Calu3 (cell line): Measurements from ENCODE around the gene NLGN1. TPM values are rescaled to one million over a fixed set of nuclear protein-coding genes. Genes with fewer than 3 reads are reported as not detected.

ENCODE experiments used
- BruUV-seq: library from RNA; stranded (reverse); fragments of 400-500 nt; replicated peaks from 2 replicates; lab custom pipeline; 2021; lab: Mats Ljungman, UMichigan
- CTCF ChIA-PET: fragments of 300-600 bp; sonication (Branson Sonifier 250); formaldehyde crosslinking; loops from one replicate; lab custom pipeline; 2022; ENCODE audit warnings: antibody characterized with exemption; lab: Charles Lee
- DNase-seq: peaks from one replicate; pipeline ENCODE4 v3.0.0; 2022
- H3K27ac Mint-ChIP-seq: one replicate; pipeline ENCODE4 v1.8.0; 2022; ENCODE audit warnings: mixed read lengths; ENCODE audit not compliant: unreplicated experiment
- H3K27me3 Mint-ChIP-seq: one replicate; pipeline ENCODE4 v1.8.0; 2022; ENCODE audit warnings: mixed read lengths; ENCODE audit not compliant: unreplicated experiment
- H3K36me3 Mint-ChIP-seq: one replicate; pipeline ENCODE4 v1.8.0; 2022; ENCODE audit warnings: mild to moderate bottlenecking, moderate library complexity, mixed read lengths; ENCODE audit not compliant: insufficient read depth, unreplicated experiment
- H3K4me1 Mint-ChIP-seq: one replicate; pipeline ENCODE4 v1.8.0; 2022; ENCODE audit warnings: mild to moderate bottlenecking, low read depth, mixed read lengths; ENCODE audit not compliant: unreplicated experiment
- H3K4me3 Mint-ChIP-seq: one replicate; pipeline ENCODE4 v1.8.0; 2022; ENCODE audit warnings: mild to moderate bottlenecking, low read depth, moderate library complexity, mixed read lengths; ENCODE audit not compliant: unreplicated experiment
- H3K9me3 Mint-ChIP-seq: one replicate; pipeline ENCODE4 v1.8.0; 2022; ENCODE audit warnings: low read depth, mixed read lengths; ENCODE audit not compliant: unreplicated experiment
- intact Hi-C: fragments of 100-400 bp; cut with micrococcal nuclease; formaldehyde crosslinking; loops from one replicate; pipeline ENCODE4 v1.10.0; 2022; ENCODE audit not compliant: unreplicated experiment
- total RNA-seq: library from RNA; stranded (reverse); gene quantifications from 2 replicates; pipeline ENCODE4 v1.2.3, GENCODE V29; 2022
- TF ChIP-seq, protein P1 (sequence below): fragments of 200-600 bp; IDR thresholded peaks from one replicate; pipeline ENCODE4 v1.8.0; 2022; ENCODE audit warnings: antibody characterized with exemption; ENCODE audit not compliant: unreplicated experiment

The NLGN1 gene
- total RNA-seq, 1 experiment from 2014 or later: 2.6 TPM

DNA sequence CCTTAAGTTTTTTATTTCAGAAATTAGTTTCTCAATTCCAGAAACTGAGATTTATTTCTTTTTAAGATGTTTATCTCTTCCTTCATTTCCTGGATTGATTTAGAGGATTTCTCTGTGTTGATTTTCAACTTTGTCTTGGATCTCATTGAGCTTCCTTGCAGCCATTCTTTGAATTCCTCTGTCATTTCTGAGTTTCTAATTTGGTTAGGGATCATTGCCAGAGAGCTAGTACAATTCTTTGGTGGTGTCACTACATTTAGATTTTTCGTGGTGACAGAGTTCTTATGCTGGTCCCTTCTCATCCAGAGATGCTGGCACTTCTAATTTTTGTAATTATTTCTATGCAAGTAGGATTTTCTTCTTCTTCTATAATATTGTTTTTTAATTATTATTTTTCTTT, 770.5 kb downstream of the NLGN1 start:
- Mint-ChIP-seq H3K9me3 (peaks cover 8% of the 10 kb centered on the region), H3K27ac (no peak overlapping the region), H3K4me1 (no peaks in the 10 kb centered on the region), H3K4me3 (no peak overlapping the region), H3K27me3 (no peaks in the 10 kb centered on the region), H3K36me3 (no peaks in the 10 kb centered on the region)
- TF ChIP-seq, protein P1, sequence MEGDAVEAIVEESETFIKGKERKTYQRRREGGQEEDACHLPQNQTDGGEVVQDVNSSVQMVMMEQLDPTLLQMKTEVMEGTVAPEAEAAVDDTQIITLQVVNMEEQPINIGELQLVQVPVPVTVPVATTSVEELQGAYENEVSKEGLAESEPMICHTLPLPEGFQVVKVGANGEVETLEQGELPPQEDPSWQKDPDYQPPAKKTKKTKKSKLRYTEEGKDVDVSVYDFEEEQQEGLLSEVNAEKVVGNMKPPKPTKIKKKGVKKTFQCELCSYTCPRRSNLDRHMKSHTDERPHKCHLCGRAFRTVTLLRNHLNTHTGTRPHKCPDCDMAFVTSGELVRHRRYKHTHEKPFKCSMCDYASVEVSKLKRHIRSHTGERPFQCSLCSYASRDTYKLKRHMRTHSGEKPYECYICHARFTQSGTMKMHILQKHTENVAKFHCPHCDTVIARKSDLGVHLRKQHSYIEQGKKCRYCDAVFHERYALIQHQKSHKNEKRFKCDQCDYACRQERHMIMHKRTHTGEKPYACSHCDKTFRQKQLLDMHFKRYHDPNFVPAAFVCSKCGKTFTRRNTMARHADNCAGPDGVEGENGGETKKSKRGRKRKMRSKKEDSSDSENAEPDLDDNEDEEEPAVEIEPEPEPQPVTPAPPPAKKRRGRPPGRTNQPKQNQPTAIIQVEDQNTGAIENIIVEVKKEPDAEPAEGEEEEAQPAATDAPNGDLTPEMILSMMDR: no peak
- no TSS peak for BruUV-seq
- intact Hi-C loops: no loop called here
- CTCF ChIA-PET: no interaction called here
- DNase-seq: no peak

DNA sequence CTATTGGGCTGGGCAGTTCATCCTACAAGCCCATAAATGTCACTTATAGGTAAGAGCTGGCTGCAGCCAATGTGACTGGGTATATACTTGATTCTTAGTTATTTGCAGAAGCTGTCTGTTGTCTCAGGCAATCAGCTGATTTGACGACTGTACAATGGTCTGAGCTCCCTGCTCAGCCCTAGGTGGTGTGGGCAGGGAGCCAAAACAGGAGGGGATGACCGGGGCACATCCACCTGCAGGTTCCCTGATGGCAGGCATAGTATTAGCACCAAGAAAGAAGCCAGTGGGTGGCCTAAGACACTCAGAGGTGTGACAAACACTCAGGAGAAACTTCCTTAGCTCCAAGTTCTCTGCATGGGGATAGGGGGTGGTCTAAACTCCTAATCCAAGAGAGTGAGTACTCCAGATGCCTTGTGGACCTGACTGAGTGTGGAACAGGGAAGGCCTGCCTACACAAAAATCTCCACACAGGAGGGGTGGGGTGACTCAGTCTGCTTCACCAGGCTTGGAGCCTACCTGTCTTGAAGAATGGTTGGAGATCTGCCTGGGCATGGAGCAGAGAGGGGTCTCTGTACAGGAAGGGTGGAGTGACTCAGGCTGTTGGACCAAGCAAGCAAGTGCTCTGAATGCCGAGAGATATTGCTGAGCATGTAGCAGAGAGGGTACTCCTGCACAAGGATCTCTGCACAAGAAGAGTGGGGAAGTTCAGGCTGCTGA, 771.2 kb downstream of the NLGN1 start:
- Mint-ChIP-seq H3K27me3 (no peaks in the 10 kb centered on the region), H3K4me3 (no peak overlapping the region), H3K36me3 (no peaks in the 10 kb centered on the region), H3K9me3 (peaks cover 8% of the 10 kb centered on the region), H3K4me1 (no peaks in the 10 kb centered on the region), H3K27ac (no peak overlapping the region)
- CTCF ChIA-PET: no interaction called here
- no TSS peak for BruUV-seq
- no peak for DNase-seq
- intact Hi-C loops: no loop called here
- TF ChIP-seq, protein P1: no peak

- no TSS peak for BruUV-seq
- Mint-ChIP-seq H3K27me3 (no peaks in the 10 kb centered on the region), H3K27ac (no peak overlapping the region), H3K4me3 (no peak overlapping the region), H3K36me3 (no peaks in the 10 kb centered on the region), H3K9me3 (peaks cover 8% of the 10 kb centered on the region), H3K4me1 (no peaks in the 10 kb centered on the region)
- intact Hi-C loops: no loop called here
- TF ChIP-seq, protein P1: no peak
- no peak for DNase-seq
- CTCF ChIA-PET: interaction anchor here (0.5 to 0.7 kb wide), 3 partner anchors 15 to 297 kb away, joined by 3 to 6 read pairs (median 5); no protein-coding TSS in a partner anchor
Measured at GRCh38 chr3:174169736-174170135, 772.2 kb downstream of the NLGN1 start.

DNA sequence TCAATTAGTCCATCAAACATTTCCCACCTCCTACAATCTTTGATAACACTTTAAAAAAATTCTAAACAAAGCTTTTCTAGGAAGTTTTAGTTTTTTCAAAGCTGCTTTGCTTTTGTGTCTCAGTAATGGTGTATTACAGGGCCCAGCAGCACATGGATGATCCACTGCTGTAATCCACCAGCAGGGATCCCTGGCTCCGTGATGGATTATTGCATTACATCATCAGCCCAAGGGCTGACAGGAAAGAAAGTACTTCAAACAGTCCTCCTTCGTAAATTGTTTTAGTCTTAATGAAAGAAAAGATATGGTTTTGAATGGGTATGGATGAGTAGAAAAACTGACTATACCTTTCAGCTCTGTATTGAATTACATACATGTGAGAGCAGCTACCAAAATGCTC, 772.7 kb downstream of the NLGN1 start:
- BruUV-seq: no TSS peak
- DNase-seq: no peak
- no peak overlapping the region for H3K27ac Mint-ChIP-seq
- TF ChIP-seq, protein P1: no peak
- H3K36me3 Mint-ChIP-seq: no peaks in the 10 kb centered on the region
- no peaks in the 10 kb centered on the region for H3K4me1 Mint-ChIP-seq
- H3K9me3 Mint-ChIP-seq: peaks cover 8% of the 10 kb centered on the region
- H3K4me3 Mint-ChIP-seq: no peak overlapping the region
- CTCF ChIA-PET: interaction anchor here (0.5 to 0.7 kb wide), 2 partner anchors 14 to 94 kb away, joined by 3 to 5 read pairs; no protein-coding TSS in a partner anchor
- intact Hi-C loops: no loop called here
- H3K27me3 Mint-ChIP-seq: no peaks in the 10 kb centered on the region
